Psoas muscle (tissue), 8 donors: Measurements from ENCODE around the gene PTPN1. TPM values are rescaled to one million over a fixed set of nuclear protein-coding genes. Genes with fewer than 3 reads are reported as not detected.

Source experiments
- ATAC-seq, 4 donors: fragments of 200-7000 bp; cut with Tn5 transposase; one replicate each; pipeline ENCODE4 v1.9.1; 2020; ENCODE audit warnings: moderate library complexity in 3 of 4, mild to moderate bottlenecking in 2 of 4
- DNase-seq, 2 donors: peaks; one replicate each; pipeline ENCODE4 v3.0.0-alpha.2; 2020
- H3K27ac ChIP-seq: fragments of 200-600 bp; one replicate; pipeline ENCODE4 v1.8.0; 2022
- H3K27me3 ChIP-seq, 3 donors: fragments of 200-600 bp in 1 of 3; one replicate each; pipeline versions ENCODE4 v1.6.1 to v1.8.0; 2013 to 2022; ENCODE audit warnings: low read length in 2 of 3, mild to moderate bottlenecking in 2 of 3, moderate library complexity in 1 of 3; ENCODE audit not compliant: insufficient read depth in 3 of 3
- H3K36me3 ChIP-seq, 2 donors: fragments of 200-600 bp in 1 of 2; one replicate each; pipeline versions ENCODE4 v1.6.1 to v1.8.0; 2013 to 2022; ENCODE audit warnings: low read depth in 1 of 2, mild to moderate bottlenecking in 1 of 2, moderate library complexity in 1 of 2; ENCODE audit not compliant: insufficient read depth in 1 of 2
- H3K4me1 ChIP-seq: fragments of 200-600 bp; one replicate; pipeline ENCODE4 v1.8.0; 2022
- H3K4me3 ChIP-seq: fragments of 200-600 bp; one replicate; pipeline ENCODE4 v1.8.0; 2022; ENCODE audit warnings: mild to moderate bottlenecking
- H3K9me3 ChIP-seq: fragments of 200-600 bp; one replicate; pipeline ENCODE4 v1.8.0; 2022
- CTCF ChIP-seq: fragments of 200-600 bp; IDR thresholded peaks from one replicate; pipeline ENCODE4 v1.8.0; 2022; ENCODE audit warnings: antibody characterized with exemption
- WGBS, 3 donors: extraction: QIAGEN DNeasy Blood & Tissue Kit; methylation state at CpG; one replicate each; pipeline versions ENCODE4 v1.1.6 to v1.1.7; 2013; 5-methylcytosine and 5-hydroxymethylcytosine counted together
- intact Hi-C, 2 donors: fragments of 100-400 bp; cut with DNase I; formaldehyde crosslinking; loops; one replicate each; pipeline versions ENCODE4 v1.11.0 to v1.14.2; 2022
- polyA plus RNA-seq, 3 donors: library from polyadenylated mRNA; stranded (reverse); fragments of 200-250 nt; gene quantifications; one replicate each; pipeline ENCODE4 v1.2.3, GENCODE V29; 2013
- total RNA-seq, 4 donors: library from RNA; stranded (reverse); fragmentation: NEBNext Ultra II Directional in 2 of 4; extraction: Animal tissue kit (Norgen Biotek cat#: 25700) in 2 of 4; gene quantifications; one replicate each; pipeline versions ENCODE4 v1.2.1 to v1.2.4, GENCODE V29; 2021 to 2023
- donor health status: healthy with polysubstance abuse.
- donor health status: DM: no; HTN: no; CAD: no; lungs with moderate emphysema.
- donor health status: Bipolar disorder and iron deficiency.
- donor health status: healthy.
- donor health status: DM: yes; HTN: yes; CAD: no.
- donor health status: DM: no; HTN: no; CAD: no.
- donor health status: DM: no; HTN: no; CAD: no.
- donor health status: DM: yes; HTN: yes; CAD: no.

The PTPN1 gene
- total and polyA plus RNA-seq, 7 donors: 28.7 to 112 (median 46.1) TPM

- intact Hi-C loops: no loop called here
- ATAC-seq (no peak), DNase-seq (peak in 1 of 2 donors; percentile 55)
- Histone ChIP-seq H3K27me3 (no peaks in the 10 kb centered on the region), H3K36me3 (no peaks in the 10 kb centered on the region), H3K27ac (no peak overlapping the region), H3K9me3 (no peaks in the 10 kb centered on the region), H3K4me3 (no peak overlapping the region), H3K4me1 (no peaks in the 10 kb centered on the region)
- WGBS, 3 donors: 93 to 97% (median 95%) methylated on average over 13 of the region's 13 CpGs
- TF ChIP-seq CTCF: no peak
Observed at GRCh38 chr20:50608750-50609104, 98.5 kb downstream of the PTPN1 start.

- ATAC-seq: no peak
- WGBS, 3 donors: 93 to 95% (median 95%) methylated on average over 28 of the region's 28 CpGs
- no peaks in the 10 kb centered on the region for H3K27me3 ChIP-seq
- H3K27ac ChIP-seq: no peak overlapping the region
- no peak for TF ChIP-seq CTCF
- no peaks in the 10 kb centered on the region for H3K9me3 ChIP-seq
- intact Hi-C loops: no loop called here
- no peak for DNase-seq
- no peaks in the 10 kb centered on the region for H3K36me3 ChIP-seq
- no peaks in the 10 kb centered on the region for H3K4me1 ChIP-seq
- no peak overlapping the region for H3K4me3 ChIP-seq
Observed at GRCh38 chr20:50609438-50609989, 99.3 kb downstream of the PTPN1 start.

- Histone ChIP-seq H3K36me3 (no peaks in the 10 kb centered on the region), H3K9me3 (no peaks in the 10 kb centered on the region), H3K27me3 (no peaks in the 10 kb centered on the region), H3K4me1 (no peaks in the 10 kb centered on the region), H3K4me3 (no peak overlapping the region), H3K27ac (no peak overlapping the region)
- DNase-seq: no peak
- WGBS, 3 donors: 77 to 83% (median 78%) methylated on average over 4 of the region's 4 CpGs
- intact Hi-C loops: no loop called here
- no peak for TF ChIP-seq CTCF
- ATAC-seq: no peak
Observed at GRCh38 chr20:50610212-50610718, 100.1 kb downstream of the PTPN1 start.

- WGBS, 3 donors: 70 to 77% (median 74%) methylated on average over 15 of the region's 15 CpGs
Observed at GRCh38 chr20:50611128-50611810, 101.1 kb downstream of the PTPN1 start.

More at GRCh38 chr20:50611128-50611810, 101.1 kb downstream of the PTPN1 start:
- H3K36me3 ChIP-seq: no peaks in the 10 kb centered on the region
- no peak for TF ChIP-seq CTCF
- H3K27ac ChIP-seq: no peak overlapping the region
- H3K4me1 ChIP-seq: no peaks in the 10 kb centered on the region
- no peak for DNase-seq
- no peak overlapping the region for H3K4me3 ChIP-seq
- no peaks in the 10 kb centered on the region for H3K27me3 ChIP-seq
- intact Hi-C loops: no loop called here
- peak in 1 of 4 donors; percentile 9 for ATAC-seq
- H3K9me3 ChIP-seq: no peaks in the 10 kb centered on the region
